ENCODE results near the gene ARFGAP1. TPM values are rescaled to one million over a fixed set of nuclear protein-coding genes. Genes with fewer than 3 reads are reported as not detected.

The ARFGAP1 gene
- total and polyA plus RNA-seq, 2 donors (not counting 3 experiments of a cell fraction or from before 2014, with no cell fraction given), result 93.7 to 126 TPM

- no peaks in the 10 kb centered on the region for H3K9me1 ChIP-seq (replicated peaks; ENCODE audit: control insufficient read depth, extremely low read depth, insufficient read depth, low read length)
- no peak overlapping the region for H3K27ac ChIP-seq (ENCODE audit: insufficient read depth, low read depth, low read length)
- no peak overlapping the region for H3K4me3 ChIP-seq (replicated peaks in 1 of 3; ENCODE audit: insufficient read depth in 1 of 3, low read depth in 1 of 3, low read length in 3 of 3)
- TF ChIP-seq MYC (IDR thresholded peaks at IDR 0.05; ENCODE audit: low read depth, low read length), result no peak
- no peak for TF ChIP-seq POLR2A (IDR thresholded peaks at IDR 0.05; ENCODE audit: low read depth, low read length)
- TF ChIP-seq, protein P1, sequence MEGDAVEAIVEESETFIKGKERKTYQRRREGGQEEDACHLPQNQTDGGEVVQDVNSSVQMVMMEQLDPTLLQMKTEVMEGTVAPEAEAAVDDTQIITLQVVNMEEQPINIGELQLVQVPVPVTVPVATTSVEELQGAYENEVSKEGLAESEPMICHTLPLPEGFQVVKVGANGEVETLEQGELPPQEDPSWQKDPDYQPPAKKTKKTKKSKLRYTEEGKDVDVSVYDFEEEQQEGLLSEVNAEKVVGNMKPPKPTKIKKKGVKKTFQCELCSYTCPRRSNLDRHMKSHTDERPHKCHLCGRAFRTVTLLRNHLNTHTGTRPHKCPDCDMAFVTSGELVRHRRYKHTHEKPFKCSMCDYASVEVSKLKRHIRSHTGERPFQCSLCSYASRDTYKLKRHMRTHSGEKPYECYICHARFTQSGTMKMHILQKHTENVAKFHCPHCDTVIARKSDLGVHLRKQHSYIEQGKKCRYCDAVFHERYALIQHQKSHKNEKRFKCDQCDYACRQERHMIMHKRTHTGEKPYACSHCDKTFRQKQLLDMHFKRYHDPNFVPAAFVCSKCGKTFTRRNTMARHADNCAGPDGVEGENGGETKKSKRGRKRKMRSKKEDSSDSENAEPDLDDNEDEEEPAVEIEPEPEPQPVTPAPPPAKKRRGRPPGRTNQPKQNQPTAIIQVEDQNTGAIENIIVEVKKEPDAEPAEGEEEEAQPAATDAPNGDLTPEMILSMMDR (IDR thresholded peaks at IDR 0.05; ENCODE audit: extremely low read depth in 1 of 2, insufficient read depth in 1 of 2, low read depth in 1 of 2, low read length in 2 of 2), result no peak
- TF ChIP-seq POLR2AphosphoS5 (IDR thresholded peaks at IDR 0.05; ENCODE audit: insufficient read depth, low read depth, low read length), result no peak
- TF ChIP-seq JUN (IDR thresholded peaks at IDR 0.05; ENCODE audit: borderline replicate concordance, insufficient read depth, insufficient read length, low read depth), result no peak
- TF ChIP-seq EZH2 (IDR thresholded peaks at IDR 0.05; ENCODE audit: borderline replicate concordance, low read depth, low read length, severe bottlenecking), result no peak
- no peak for TF ChIP-seq GATA2 (IDR thresholded peaks at IDR 0.05; ENCODE audit: insufficient read depth, insufficient read length, low read depth, low read length)
- no peak for TF ChIP-seq MAX (IDR thresholded peaks at IDR 0.05; ENCODE audit: insufficient read depth, insufficient read length)
- no peak for TF ChIP-seq FOS (IDR thresholded peaks at IDR 0.05; ENCODE audit: borderline replicate concordance, insufficient read depth, low read length)
- H3K9ac ChIP-seq (replicated peaks; ENCODE audit: extremely low read depth, insufficient read depth, low read length), result no peak overlapping the region
- H3K4me2 ChIP-seq (ENCODE audit: insufficient read depth, low read length), result no peak overlapping the region
- intact Hi-C loops (cut with micrococcal nuclease), result no loop called here
- no peak for DNase-seq (ENCODE audit: low read depth, low spot score)
- no peak overlapping the region for H2AFZ ChIP-seq (ENCODE audit: low read depth, low read length)
- ChIA-PET CTCF (interaction anchor here (4.2 kb wide), 1 partner anchor 27 kb away, joined by 24 read pairs; no protein-coding TSS in a partner anchor), POLR2A (no interaction called here)
- no peak for FAIRE-seq
- BruUV-seq (replicated peaks), result no TSS peak
- no peaks in the 10 kb centered on the region for H3K79me2 ChIP-seq (ENCODE audit: control insufficient read depth, insufficient read depth, low read length)
- H3K27me3 ChIP-seq (ENCODE audit: control insufficient read depth in 2 of 2, insufficient read depth in 2 of 2, low read length in 2 of 2), result peaks cover 19 to 22% of the 10 kb centered on the region in 2 experiments
- dilution Hi-C loops (cut with MboI; ENCODE audit: extremely low pct_ligation_motif_present, low sequenced_read_pairs), result no loop called here
- H3K9me3 ChIP-seq (replicated peaks; ENCODE audit: control insufficient read depth, insufficient read depth, low read length), result no peaks in the 10 kb centered on the region
- no peaks in the 10 kb centered on the region for H4K20me1 ChIP-seq (replicated peaks; ENCODE audit: control insufficient read depth, extremely low read depth, insufficient read depth, low read length)
- H3K4me1 ChIP-seq (ENCODE audit: control insufficient read depth, extremely low read depth, insufficient read depth, low read length), result no peaks in the 10 kb centered on the region
- no peaks in the 10 kb centered on the region for H3K36me3 ChIP-seq (ENCODE audit: control insufficient read depth in 2 of 2, extremely low read depth in 1 of 2, insufficient read depth in 2 of 2, low read length in 2 of 2)
Observed at GRCh38 chr20:63249891-63250290, 22.7 kb upstream of the ARFGAP1 start.
